SKM-1 treated with dmso at 0.1 percent for 144 hours (cell line): ENCODE results near the gene TEX101.
"Not testable (repeated sequence)": the region's sequence is repeated elsewhere in the genome, so short reads cannot be mapped to it uniquely, and the experiment has no call there.

ENCODE experiments used
- DNase-seq: peaks from one replicate; lab custom pipeline; 2025; ENCODE audit not compliant: unreplicated experiment; lab: John Stamatoyannopoulos, UW

TEX101 gene

GRCh38 chr19:43416951-43417623 is 2.4 kb downstream of the TEX101 start:
- DNase-seq = no peak

- no peak for DNase-seq
Observed at GRCh38 chr19:43420954-43421353, 6.3 kb downstream of the TEX101 start.

- no peak for DNase-seq
Observed at GRCh38 chr19:43422000-43422688, 7.5 kb downstream of the TEX101 start.

GRCh38 chr19:43422689-43423066 is 8.0 kb downstream of the TEX101 start:
- no peak for DNase-seq

GRCh38 chr19:43423779-43424178 is 9.1 kb downstream of the TEX101 start:
- no peak for DNase-seq

- peak; percentile 1 for DNase-seq
Observed at GRCh38 chr19:43425567-43426392, 11.1 kb downstream of the TEX101 start.

- DNase-seq = no peak
Observed at GRCh38 chr19:43429395-43429794, 14.7 kb downstream of the TEX101 start.

- no peak for DNase-seq
Observed at GRCh38 chr19:43430142-43430710, 15.5 kb downstream of the TEX101 start.

GRCh38 chr19:43430976-43431375 is 16.3 kb downstream of the TEX101 start:
- DNase-seq = no peak

GRCh38 chr19:43433358-43433673 is 18.6 kb downstream of the TEX101 start:
- DNase-seq = no peak

- DNase-seq = no peak
Observed at GRCh38 chr19:43433689-43434088, 19.0 kb downstream of the TEX101 start.

- DNase-seq = no peak
Observed at GRCh38 chr19:43435775-43436174, 21.1 kb downstream of the TEX101 start.

GRCh38 chr19:43437284-43437683 is 22.6 kb downstream of the TEX101 start:
- DNase-seq = not testable (repeated sequence)

- DNase-seq = no peak
Observed at GRCh38 chr19:43437712-43438111, 23.0 kb downstream of the TEX101 start.

GRCh38 chr19:43438291-43439031 is 23.8 kb downstream of the TEX101 start:
- no peak for DNase-seq

- no peak for DNase-seq
Observed at GRCh38 chr19:43439032-43439708, 24.5 kb downstream of the TEX101 start.

GRCh38 chr19:43439709-43440063 is 25.0 kb downstream of the TEX101 start:
- no peak for DNase-seq

GRCh38 chr19:43441716-43442115 is 27.0 kb downstream of the TEX101 start:
- no peak for DNase-seq

GRCh38 chr19:43444091-43444490 is 29.4 kb downstream of the TEX101 start:
- not testable (repeated sequence) for DNase-seq

GRCh38 chr19:43444531-43445287 is 30.0 kb downstream of the TEX101 start:
- no peak for DNase-seq
